Measurements from ENCODE around the gene AQP12B. TPM values are rescaled to one million over a fixed set of nuclear protein-coding genes. Genes with fewer than 3 reads are reported as not detected.

The AQP12B gene
- total RNA-seq, 2 experiments from 2014 or later = not detected

GRCh38 chr2:240643093-240643810 lies 39.4 kb downstream of the AQP12B start:
- DNase-seq = no peak
- Mint-ChIP-seq H3K36me3 (no peaks in the 10 kb centered on the region), H3K9me3 (no peaks in the 10 kb centered on the region), H3K27me3 (peaks cover 3% of the 10 kb centered on the region), H3K27ac (no peak overlapping the region), H3K4me3 (no peak overlapping the region), H3K4me1 (peaks cover 2% of the 10 kb centered on the region)

GRCh38 chr2:240642806-240643092 lies 39.9 kb downstream of the AQP12B start:
- H3K27me3 Mint-ChIP-seq = peaks cover 3% of the 10 kb centered on the region
- H3K4me1 Mint-ChIP-seq = peaks cover 2% of the 10 kb centered on the region
- DNase-seq = no peak
- H3K4me3 Mint-ChIP-seq = no peak overlapping the region
- H3K9me3 Mint-ChIP-seq = no peaks in the 10 kb centered on the region
- H3K27ac Mint-ChIP-seq = no peak overlapping the region
- H3K36me3 Mint-ChIP-seq = no peaks in the 10 kb centered on the region

- H3K27ac Mint-ChIP-seq = no peak overlapping the region
- H3K4me3 Mint-ChIP-seq = no peak overlapping the region
- no peaks in the 10 kb centered on the region for H3K36me3 Mint-ChIP-seq
- H3K9me3 Mint-ChIP-seq = no peaks in the 10 kb centered on the region
- peaks cover 2% of the 10 kb centered on the region for H3K4me1 Mint-ChIP-seq
- no peak for DNase-seq
- H3K27me3 Mint-ChIP-seq = peaks cover 3% of the 10 kb centered on the region
Observed at GRCh38 chr2:240642061-240642805, 40.5 kb downstream of the AQP12B start.

GRCh38 chr2:240640939-240641338 lies 41.7 kb downstream of the AQP12B start:
- H3K4me1 Mint-ChIP-seq = peaks cover under 1% of the 10 kb centered on the region

GRCh38 chr2:240639566-240639965 lies 43.1 kb downstream of the AQP12B start:
- no peak overlapping the region for H3K27ac Mint-ChIP-seq

More at GRCh38 chr2:240640939-240641338, 41.7 kb downstream of the AQP12B start:
- no peaks in the 10 kb centered on the region for H3K27me3 Mint-ChIP-seq
- no peak overlapping the region for H3K27ac Mint-ChIP-seq
- H3K36me3 Mint-ChIP-seq = no peaks in the 10 kb centered on the region
- H3K4me3 Mint-ChIP-seq = no peak overlapping the region
- peak; percentile 51 for DNase-seq
- no peaks in the 10 kb centered on the region for H3K9me3 Mint-ChIP-seq

GRCh38 chr2:240638512-240639160 lies 44.0 kb downstream of the AQP12B start:
- no peaks in the 10 kb centered on the region for H3K4me1 Mint-ChIP-seq
- no peaks in the 10 kb centered on the region for H3K36me3 Mint-ChIP-seq
- H3K27ac Mint-ChIP-seq = no peak overlapping the region
- DNase-seq = no peak
- no peaks in the 10 kb centered on the region for H3K27me3 Mint-ChIP-seq
- no peak overlapping the region for H3K4me3 Mint-ChIP-seq
- H3K9me3 Mint-ChIP-seq = peaks cover 6% of the 10 kb centered on the region

More at GRCh38 chr2:240639566-240639965, 43.1 kb downstream of the AQP12B start:
- no peak for DNase-seq
- Mint-ChIP-seq H3K36me3 (no peaks in the 10 kb centered on the region), H3K4me1 (no peaks in the 10 kb centered on the region), H3K4me3 (no peak overlapping the region), H3K27me3 (no peaks in the 10 kb centered on the region), H3K9me3 (peaks cover 1% of the 10 kb centered on the region)

- Mint-ChIP-seq H3K27me3 (no peaks in the 10 kb centered on the region), H3K4me3 (no peak overlapping the region), H3K36me3 (peaks cover 7% of the 10 kb centered on the region), H3K9me3 (peaks cover 13% of the 10 kb centered on the region), H3K4me1 (no peaks in the 10 kb centered on the region), H3K27ac (no peak overlapping the region)
- no peak for DNase-seq
Observed at GRCh38 chr2:240637901-240638345, 44.8 kb downstream of the AQP12B start.

- Mint-ChIP-seq H3K4me3 (no peak overlapping the region), H3K27me3 (no peaks in the 10 kb centered on the region), H3K36me3 (peaks cover 8% of the 10 kb centered on the region), H3K9me3 (peaks cover 14% of the 10 kb centered on the region), H3K4me1 (no peaks in the 10 kb centered on the region), H3K27ac (no peak overlapping the region)
- no peak for DNase-seq
Observed at GRCh38 chr2:240637116-240637900, 45.4 kb downstream of the AQP12B start.

- Mint-ChIP-seq H3K36me3 (peaks cover 8% of the 10 kb centered on the region), H3K4me3 (no peak overlapping the region), H3K27me3 (no peaks in the 10 kb centered on the region), H3K27ac (no peak overlapping the region), H3K9me3 (peaks cover 14% of the 10 kb centered on the region), H3K4me1 (no peaks in the 10 kb centered on the region)
- DNase-seq = no peak
Observed at GRCh38 chr2:240636563-240637115, 46.0 kb downstream of the AQP12B start.

GRCh38 chr2:240635998-240636547 lies 46.6 kb downstream of the AQP12B start:
- no peak overlapping the region for H3K27ac Mint-ChIP-seq
- H3K4me1 Mint-ChIP-seq = no peaks in the 10 kb centered on the region
- H3K27me3 Mint-ChIP-seq = no peaks in the 10 kb centered on the region
- no peak overlapping the region for H3K4me3 Mint-ChIP-seq
- no peak for DNase-seq
- peaks cover 8% of the 10 kb centered on the region for H3K36me3 Mint-ChIP-seq
- peaks cover 14% of the 10 kb centered on the region for H3K9me3 Mint-ChIP-seq

- Mint-ChIP-seq H3K4me3 (no peak overlapping the region), H3K27me3 (no peaks in the 10 kb centered on the region), H3K36me3 (peaks cover 8% of the 10 kb centered on the region), H3K27ac (peak overlapping the region; percentile 54), H3K4me1 (no peaks in the 10 kb centered on the region), H3K9me3 (peaks cover 14% of the 10 kb centered on the region)
- DNase-seq = no peak
Observed at GRCh38 chr2:240635121-240635997, 47.3 kb downstream of the AQP12B start.

- no peak for DNase-seq
- H3K36me3 Mint-ChIP-seq = peaks cover 8% of the 10 kb centered on the region
- peaks cover 14% of the 10 kb centered on the region for H3K9me3 Mint-ChIP-seq
- no peak overlapping the region for H3K27ac Mint-ChIP-seq
- H3K4me1 Mint-ChIP-seq = peaks cover under 1% of the 10 kb centered on the region
- no peaks in the 10 kb centered on the region for H3K27me3 Mint-ChIP-seq
- no peak overlapping the region for H3K4me3 Mint-ChIP-seq
Observed at GRCh38 chr2:240632306-240632721, 50.4 kb downstream of the AQP12B start.

- Mint-ChIP-seq H3K4me1 (peaks cover 7% of the 10 kb centered on the region), H3K9me3 (peaks cover 14% of the 10 kb centered on the region), H3K4me3 (no peak overlapping the region), H3K36me3 (peaks cover 8% of the 10 kb centered on the region), H3K27ac (no peak overlapping the region), H3K27me3 (no peaks in the 10 kb centered on the region)
- DNase-seq = no peak
Observed at GRCh38 chr2:240631548-240632305, 51.0 kb downstream of the AQP12B start.

All from activated naive CD8-positive, alpha-beta T cell treated with anti-CD3 and anti-CD28 coated beads for 36 hours (primary cell).